ENCODE data around the gene RBMXL2.

DNA sequence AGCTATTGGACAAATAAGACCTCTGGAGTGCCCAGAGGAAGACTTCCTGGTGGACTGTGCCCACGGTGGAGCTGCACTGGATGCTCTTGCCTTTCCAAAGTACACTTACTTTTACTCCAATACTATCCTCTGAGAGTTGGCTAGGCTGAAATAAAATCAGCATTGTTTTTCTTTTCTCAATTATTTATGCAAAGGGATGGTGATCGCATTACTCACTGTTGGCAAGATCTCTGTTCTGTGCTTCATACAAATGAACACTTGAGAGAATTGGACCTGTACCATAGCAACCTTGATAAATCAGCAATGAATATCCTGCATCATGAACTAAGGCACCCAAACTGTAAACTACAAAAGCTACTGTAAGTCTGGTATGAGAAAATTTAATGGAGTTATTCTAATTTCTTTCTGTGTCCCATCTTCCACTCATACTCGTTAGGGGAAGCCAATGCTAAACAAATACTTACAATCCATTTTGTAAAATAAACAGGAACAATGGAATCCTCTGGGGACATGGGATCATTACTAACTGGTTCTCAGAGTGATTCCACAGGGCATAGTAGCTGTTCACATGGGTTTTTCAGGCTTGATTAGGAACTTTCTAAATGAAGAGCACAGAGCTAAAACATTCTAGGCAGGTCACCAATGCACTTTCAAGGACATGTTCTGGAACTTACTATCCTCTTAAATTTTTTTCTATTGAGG is 42.2 kb upstream of the RBMXL2 start:
- no peak for TF ChIP-seq POLR2A (IDR thresholded peaks at IDR 0.05)
- TF ChIP-seq, protein P1, sequence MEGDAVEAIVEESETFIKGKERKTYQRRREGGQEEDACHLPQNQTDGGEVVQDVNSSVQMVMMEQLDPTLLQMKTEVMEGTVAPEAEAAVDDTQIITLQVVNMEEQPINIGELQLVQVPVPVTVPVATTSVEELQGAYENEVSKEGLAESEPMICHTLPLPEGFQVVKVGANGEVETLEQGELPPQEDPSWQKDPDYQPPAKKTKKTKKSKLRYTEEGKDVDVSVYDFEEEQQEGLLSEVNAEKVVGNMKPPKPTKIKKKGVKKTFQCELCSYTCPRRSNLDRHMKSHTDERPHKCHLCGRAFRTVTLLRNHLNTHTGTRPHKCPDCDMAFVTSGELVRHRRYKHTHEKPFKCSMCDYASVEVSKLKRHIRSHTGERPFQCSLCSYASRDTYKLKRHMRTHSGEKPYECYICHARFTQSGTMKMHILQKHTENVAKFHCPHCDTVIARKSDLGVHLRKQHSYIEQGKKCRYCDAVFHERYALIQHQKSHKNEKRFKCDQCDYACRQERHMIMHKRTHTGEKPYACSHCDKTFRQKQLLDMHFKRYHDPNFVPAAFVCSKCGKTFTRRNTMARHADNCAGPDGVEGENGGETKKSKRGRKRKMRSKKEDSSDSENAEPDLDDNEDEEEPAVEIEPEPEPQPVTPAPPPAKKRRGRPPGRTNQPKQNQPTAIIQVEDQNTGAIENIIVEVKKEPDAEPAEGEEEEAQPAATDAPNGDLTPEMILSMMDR (IDR thresholded peaks at IDR 0.05): no peak
